Middle frontal gyrus (tissue), 1 donor: ENCODE results near the gene XG.
"Not testable (repeated sequence)": the region's sequence is repeated elsewhere in the genome, so short reads cannot be mapped to it uniquely, and the experiment has no call there.

ENCODE experiments used
- DNase-seq: peaks from one replicate; pipeline ENCODE4 v3.0.0-alpha.2; 2015; ENCODE audit warnings: low spot score; ENCODE audit errors: extremely low spot score

XG gene

DNA sequence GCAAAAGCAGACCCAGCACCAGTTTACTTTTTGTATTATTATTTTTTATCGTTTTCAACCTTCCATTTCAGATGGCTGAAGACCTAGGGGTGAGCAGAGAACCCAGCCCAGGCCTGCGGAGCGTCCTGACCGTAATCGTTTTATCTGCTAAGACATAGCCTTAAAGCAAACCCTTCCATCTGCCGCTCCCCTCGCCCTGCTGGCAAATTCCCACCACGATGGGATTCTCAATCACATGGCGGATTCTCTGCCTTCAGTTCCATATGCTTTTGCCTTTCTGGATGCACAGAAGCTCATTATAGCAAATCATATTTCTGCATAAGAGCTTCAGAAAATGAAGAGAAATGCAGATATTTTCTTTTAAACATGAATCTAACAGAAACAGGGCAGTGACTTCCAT, 18.6 kb upstream of the XG start:
- no peak for DNase-seq

DNA sequence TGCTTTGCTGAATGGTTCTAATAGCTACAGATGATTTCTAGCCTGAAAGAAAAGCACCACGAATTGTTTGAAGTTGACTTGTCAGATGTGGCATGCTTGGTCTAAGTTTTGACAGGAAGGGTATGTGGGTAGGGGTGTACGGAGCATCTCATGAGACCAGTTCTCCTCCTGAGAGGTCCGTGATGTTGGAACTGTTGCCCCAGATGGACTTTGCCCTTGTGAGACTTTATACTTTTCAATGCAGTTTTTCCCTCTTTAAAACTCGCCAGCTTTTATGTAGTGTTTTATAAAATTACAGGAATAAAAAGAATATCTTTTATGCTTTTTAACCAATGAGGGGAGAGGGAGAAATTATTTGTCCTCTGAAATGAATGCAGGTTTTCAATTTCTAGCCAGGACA, 16.6 kb upstream of the XG start:
- no peak for DNase-seq

DNA sequence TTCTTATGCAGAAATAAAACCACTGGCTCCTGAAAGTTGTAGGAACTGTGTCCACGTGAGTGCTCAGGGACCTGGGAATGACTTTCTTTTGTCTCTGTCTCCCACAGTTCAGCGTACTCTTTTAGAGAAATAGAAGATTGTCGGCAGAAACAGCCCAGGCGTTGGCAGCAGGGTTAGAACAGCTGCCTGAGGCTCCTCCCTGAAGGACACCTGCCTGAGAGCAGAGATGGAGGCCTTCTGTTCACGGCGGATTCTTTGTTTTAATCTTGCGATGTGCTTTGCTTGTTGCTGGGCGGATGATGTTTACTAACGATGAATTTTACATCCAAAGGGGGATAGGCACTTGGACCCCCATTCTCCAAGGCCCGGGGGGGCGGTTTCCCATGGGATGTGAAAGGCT, 11.2 kb upstream of the XG start:
- no peak for DNase-seq

DNA sequence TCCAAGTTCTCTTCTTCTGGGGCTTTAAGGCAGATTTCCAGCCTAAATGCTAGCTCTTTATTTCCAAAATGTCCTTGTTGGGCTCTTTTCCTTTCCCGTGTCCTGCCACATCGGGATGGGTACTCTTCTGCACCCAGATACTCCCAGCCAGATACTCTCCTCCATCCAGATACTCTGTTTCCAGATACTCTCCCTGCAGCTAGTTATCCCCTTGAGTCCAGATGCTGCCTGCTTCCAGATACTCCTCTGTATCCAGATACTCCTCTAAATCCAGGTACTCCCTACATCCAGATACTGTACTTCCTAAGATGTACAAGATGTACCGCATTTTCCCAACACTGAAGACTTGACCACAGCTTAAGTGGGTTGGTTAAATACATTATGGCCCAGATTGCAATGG, 10.5 kb upstream of the XG start:
- DNase-seq = no peak

DNA sequence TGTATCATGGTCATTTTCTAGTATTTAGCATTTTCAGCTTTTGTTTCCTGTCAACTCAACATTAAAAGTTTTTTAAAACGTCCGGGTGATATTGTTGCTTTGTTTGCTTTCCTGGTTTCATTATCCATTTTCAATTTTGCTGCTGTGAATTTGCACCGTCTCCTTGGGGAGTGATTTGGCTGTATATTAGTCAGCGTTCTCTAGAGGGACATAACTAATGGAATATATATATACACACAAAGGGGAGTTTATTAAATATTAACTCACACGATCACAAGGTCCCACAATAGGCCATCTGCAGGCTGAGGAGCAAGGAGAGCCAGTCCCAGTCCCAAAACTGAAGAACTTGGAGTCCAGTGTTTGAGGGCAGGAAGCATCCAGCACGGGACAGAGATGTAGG, 5.6 kb upstream of the XG start:
- not testable (repeated sequence) for DNase-seq

DNA sequence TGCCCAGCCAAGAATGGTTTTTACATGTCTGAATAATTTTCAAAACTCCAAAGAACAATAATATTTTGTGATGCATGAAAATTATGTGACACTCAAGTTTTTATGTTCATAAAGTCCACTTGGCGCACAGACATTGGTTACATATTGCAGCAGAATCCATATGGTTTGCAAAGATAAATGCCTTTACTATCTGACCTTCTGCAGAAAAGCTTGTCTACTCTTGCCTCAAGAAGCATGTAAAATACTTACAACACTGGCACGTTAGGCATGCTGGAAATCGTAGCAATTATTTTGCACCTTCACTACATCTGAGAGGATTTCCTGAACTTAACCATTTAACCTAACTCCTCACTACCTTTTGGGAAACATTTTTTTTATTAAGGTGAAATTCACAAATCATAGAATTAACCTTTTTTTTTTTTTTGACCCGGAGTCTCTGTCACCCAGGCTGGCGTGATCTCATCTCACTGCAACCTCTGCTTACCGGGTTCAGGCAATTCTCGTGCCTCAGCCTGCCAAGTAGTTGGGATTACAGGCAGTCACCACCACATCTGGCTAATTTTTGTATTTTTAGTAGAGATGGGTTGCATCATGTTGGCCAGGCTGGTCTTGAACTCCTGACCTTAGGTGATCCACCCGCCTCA, 3.5 kb upstream of the XG start:
- no peak for DNase-seq

DNA sequence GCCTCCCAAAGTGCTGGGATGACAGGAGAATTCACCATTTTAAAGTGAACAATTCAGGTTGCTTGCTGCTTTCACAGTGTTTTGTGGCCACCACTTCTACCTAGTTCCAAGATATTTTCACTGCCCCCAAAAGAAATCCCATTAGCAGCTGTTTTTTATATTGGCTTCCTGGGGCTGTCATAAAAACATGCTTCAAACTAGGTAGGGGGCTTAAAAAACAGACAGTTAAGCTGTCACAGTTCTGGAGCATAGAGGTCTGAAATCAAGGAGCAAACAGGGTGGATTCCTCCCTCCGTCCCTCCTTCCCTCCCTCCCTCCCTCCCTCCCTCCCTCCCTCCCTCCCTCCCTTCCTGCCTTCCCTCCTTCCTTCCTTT, 3.0 kb upstream of the XG start:
- no peak for DNase-seq

DNA sequence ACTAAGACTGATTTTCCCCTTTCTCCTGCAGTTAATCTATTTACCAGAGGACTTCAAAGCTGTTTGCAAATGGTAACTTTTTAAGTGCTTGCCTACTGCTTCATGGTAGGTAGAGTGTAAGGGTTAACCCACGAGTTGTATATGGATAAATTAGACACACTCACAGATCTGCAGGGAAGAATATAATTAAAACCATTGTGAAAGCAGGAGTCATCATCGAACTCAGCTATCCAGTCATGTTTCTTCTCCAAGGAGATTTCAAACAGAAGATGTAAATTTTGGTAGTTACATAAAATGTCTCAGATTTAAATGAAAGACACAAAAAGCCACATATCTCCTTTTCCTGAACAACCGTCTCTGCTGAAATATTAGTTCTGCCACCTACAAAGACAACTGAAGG, 549 bp upstream of the XG start:
- DNase-seq = no peak

DNA sequence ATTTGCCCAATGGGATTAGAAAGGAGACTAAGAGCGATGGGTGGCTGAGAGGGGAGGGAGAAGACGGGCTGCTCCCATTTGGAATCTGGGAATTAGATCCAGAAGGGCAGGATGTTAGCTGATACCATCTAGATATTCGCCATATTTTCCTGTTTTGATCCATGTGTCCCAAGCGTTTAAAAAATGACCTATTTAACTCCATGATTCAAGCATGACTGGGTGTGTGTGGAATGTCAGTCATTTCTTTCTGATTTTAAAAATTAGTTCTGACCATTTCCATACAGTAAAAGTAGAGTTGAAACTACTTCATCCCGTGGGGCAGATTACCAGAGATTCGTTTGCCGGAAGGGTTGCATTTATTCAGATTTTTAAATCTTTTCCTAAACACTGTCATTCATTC, 601 bp downstream of the XG start:
- DNase-seq = not testable (repeated sequence)

DNA sequence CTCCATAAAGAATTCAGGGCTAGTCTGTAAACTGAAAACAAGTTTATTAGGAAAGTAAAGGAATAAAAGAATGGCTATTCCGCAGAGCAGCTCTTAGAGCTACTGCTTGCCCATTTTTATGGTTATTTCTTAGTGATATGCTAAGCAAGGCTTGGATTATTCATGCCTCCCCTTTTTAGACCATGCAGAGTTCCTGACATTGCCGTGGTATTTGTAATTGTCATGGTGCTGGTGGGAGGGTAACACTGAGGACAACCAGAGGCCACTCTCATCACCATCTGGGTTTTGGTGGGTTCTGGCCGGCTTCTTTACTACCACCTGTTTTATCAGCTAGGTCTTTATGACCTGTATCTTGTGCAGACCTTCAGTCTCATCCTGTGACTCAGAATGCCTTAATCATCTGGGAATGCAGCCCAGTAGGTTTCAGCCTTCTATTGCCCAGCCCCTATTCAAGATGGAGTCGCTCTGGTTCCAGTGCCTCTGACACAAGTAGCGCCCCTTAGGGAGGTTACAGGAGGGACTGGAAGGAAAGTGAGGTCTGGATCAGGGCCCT, 3.4 kb downstream of the XG start:
- not testable (repeated sequence) for DNase-seq

DNA sequence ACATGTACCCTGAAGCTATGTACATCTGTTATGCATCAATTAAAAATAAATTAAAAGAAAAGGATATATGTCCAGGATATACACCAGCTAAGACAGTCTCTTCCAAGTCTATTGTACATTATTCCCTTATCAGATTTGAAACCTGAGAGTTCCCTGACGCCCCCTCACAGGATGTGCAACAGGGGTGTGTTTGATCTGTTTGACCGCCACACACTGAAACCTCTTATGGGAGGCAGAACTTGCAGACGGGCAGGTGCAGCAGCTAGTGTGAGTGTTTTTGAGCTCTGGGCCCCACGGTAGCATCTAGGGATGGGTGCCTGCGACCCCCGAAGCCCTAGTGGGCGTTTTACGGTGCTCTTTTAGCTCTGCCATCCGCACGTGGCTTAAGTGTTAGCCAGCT, 4.7 kb downstream of the XG start:
- DNase-seq = no peak

DNA sequence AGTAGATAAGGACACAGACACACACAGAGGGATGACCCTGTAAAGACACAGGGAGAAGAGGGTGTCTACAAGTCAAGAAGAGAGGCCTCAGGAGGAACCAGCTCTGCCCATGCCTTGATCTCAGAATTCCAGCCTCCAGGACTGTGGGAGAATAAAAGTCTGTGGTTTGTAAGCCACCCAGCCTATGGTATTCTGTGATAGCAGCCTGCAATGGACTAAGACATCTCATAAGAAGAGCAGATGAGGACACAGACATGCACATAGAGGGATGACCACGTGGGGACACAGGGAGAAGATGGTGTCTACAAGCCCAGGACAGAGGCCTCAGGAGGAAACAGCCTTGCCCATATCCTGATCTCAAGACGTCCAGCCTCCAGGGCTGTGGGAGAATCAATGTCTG, 9.4 kb downstream of the XG start:
- no peak for DNase-seq

DNA sequence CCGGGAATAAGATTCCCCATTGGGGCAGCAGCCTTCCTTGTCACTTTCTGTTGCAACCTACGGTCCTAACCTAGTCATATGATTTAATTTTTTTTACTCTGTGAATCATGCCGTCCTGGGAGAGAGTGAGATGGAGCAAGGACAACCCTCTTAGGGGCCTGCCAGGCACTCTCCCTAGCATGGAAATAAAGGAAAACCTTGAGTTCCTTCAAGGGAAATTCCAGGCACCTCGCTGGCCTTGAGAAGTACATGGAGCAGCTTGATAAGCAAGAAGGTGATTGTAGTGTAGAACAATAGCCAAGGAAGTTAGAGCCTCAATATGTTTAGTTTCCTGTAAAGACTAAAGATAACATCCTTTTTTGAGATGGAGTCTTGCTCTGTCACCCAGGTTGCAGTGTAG, 10.8 kb downstream of the XG start:
- not testable (repeated sequence) for DNase-seq

DNA sequence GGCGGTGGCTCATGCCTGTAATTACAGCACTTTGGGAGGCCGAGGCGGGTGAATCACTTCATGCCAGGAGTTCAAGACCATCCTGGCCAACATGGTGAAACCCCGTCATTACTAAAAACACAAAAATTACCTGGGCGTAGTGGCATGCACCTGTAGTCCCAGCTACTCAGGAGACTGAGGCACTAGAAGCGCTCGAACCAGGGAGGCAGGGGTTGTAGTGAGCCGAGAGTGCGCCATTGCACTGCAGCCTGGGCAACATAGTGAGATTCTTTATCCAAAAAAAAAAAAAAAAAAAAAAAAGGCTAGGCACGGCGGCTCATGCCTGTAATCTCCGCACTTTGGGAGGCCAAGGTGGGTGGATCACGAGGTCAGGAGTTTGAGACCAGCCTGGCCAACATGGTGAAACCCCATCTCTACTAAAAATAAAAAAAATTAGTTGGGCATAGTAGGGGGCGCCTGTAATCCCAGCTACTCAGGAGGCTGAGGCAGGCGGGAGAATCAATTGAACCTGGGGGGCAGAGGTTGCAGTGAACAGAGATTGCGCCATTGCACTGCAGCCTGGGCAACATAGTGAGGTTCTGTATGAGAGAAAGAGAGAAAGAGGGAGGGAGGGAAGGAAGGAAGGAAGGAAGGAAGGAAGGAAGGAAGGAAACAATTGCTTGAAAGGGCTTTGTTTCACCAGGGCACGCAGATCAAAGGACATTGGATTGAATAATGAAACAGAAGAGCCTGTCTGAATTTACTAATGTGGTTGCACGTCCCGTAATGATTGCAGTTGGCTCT, 13.1 kb downstream of the XG start:
- not testable (repeated sequence) for DNase-seq

DNA sequence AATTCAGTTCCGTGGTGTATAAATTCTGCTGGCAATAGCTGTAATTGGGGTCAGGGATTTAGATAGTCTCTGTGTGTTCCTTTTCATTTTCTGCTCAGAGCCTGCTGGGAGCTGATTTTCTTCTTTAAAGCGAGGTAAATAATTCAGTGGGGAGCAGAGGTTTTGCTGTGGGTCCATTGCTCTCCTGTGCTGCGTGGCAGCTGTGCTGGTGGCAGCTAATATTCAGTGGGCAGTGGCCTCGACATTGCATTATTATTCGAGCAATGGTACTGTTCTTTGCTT, 13.7 kb downstream of the XG start:
- no peak for DNase-seq

DNA sequence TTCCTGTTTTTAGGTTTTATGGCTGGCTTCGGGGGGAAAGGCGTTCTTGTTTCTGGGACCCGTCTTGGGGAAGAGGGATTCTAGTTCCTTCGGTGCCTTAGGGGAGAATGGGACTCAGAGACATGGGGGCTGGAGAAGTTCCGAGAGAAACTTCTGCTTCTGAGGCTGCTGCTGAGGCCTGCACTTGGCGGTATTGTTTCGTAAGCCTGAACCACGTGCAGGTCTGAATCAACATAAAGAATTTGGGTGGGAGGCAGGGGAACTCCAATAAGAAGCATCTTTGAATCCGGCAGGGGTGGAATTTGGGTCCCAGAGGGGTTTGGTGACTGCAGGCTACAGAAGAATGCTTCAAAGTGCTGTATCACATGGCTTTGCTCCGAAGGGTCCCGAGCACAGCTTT, 15.1 kb downstream of the XG start:
- no peak for DNase-seq

DNA sequence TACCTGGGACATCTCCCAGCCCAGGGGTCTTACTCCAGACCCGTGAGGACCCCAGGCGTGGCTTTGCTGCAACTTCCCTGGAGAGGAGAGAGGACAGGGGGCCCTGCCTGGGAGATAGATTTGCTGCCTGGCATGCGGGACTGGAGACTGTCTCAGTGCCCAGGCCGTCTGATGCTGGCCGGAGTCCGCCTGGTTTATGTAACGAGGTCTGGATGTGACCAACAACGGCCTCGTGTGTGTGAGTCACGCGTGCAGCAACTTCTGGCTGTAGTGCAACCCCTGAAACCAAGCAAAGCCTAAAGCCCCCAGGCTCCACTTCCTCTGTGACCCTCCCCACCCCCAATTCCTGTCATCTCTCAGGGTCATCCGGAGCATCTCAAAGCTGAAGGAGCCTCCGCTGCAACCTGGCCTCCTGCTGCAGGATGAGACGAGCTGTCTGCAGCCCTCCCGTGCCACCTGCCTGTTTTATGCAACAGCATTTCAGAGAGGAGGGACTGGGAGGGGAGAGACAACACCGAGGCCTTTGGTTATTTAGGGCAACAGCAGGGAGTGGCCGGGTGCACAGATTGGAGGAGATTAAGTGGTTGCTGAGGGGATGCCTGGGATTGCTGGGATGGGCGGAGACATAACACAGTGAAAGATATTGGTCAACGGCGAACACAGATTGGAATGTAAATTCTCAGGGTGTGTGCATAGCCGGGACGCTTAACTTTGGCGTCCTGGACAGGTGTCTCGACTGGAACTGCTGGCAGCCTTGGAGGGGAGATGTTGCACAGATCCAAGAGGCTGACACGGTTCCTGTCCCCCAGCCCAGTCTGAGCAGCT, 16.0 kb downstream of the XG start:
- no peak for DNase-seq

DNA sequence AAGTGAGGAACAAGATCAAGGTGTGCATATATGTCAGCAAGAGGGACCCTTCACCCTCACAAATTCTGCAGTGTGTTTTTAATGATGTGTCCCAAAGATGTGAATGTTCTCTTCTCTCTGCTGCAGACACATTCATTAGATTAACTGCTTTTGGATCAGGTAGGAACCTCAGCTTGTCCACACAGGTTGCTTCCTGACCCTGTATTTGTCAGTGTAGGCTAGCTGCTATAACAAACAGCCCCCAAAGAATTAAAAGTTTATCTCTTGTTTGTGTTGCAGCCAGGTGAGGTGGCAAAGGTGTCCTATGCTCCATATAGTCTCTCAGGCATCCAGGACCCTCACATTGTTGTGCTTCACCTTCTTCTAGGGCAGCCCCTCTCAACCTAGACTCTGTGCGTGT, 17.8 kb downstream of the XG start:
- no peak for DNase-seq

DNA sequence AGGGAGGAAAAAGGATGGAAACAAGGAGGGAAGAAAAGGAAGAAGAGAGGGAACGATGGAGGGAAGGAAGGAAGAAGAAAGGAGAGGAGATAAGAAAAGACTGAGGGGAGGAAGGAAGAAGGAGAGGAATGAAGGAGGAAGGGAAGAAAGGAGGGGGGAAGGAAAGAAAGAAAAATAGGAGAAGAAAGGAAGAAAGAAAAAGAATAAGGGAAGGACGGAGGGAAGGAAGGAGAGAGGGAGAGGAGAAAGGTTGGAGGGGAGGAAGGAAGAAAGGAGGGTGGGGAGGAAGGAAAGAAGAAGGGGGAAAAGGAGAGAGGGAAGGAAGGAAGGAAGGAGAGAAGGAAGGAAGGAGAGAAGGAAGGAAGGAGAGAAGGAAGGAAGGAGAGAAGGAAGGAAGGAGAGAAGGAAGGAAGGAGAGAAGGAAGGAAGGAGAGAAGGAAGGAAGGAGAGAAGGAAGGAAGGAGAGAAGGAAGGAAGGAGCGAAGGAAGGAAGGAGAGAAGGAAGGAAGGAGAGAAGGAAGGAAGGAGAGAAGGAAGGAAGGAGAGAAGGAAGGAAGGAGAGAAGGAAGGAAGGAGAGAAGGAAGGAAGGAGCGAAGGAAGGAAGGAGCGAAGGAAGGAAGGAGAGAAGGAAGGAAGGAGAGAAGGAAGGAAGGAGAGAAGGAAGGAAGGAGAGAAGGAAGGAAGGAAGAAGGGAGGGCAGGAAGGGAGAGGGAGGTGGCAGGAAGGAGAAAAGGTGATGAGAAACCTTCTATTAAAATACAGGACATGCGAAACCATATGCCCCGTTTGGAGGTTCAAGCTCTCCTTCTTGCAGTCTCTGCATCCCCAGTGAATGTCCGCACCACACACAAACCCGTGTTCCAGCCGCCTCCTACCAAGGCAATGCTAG, 21.6 kb downstream of the XG start:
- not testable (repeated sequence) for DNase-seq

DNA sequence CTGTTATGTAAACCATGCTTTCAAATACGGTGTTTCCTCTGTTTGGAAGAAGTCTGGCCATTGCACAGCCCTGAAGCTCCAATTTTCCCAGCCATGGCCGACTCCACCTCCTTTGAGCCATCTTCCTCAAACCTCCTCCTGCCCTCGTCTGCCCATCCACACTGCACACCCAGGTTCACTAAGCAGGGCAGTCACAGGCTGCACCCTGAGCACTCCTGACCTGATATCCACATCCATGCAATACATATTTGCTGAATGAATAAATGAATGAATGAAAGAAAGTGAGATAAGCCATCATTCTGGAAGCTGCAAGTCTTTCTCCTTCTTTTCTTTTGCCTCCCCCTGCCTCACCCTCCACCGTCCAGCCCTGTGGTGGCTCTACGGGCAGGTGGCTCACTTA, 22.2 kb downstream of the XG start:
- DNase-seq = no peak

DNA sequence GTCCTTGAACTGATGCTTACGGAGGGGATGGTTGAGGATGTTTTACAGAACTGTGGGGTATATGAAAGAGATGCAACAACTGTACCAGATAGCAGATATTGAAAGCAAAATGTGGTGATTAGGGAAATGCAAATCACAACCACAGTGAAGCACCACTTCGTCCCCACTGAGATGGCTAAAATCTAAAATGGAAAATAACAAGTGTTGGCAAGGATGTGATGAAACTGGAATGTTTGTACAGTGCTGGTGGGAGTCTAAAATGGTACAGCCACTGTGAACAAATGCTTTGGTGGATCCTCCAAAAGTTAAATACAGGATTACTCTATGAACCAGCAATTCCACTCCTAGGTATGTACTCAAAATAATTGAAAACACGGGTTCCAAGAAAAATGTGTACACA, 22.9 kb downstream of the XG start:
- DNase-seq = no peak
